GM21360 (cell line): ENCODE data around the gene RARG.
"Not testable (repeated sequence)": the region's sequence is repeated elsewhere in the genome, so short reads cannot be mapped to it uniquely, and the experiment has no call there.

Experiments used
- ATAC-seq: cut with Tn5 transposase; IDR thresholded peaks from one replicate; pipeline ENCODE4 v1.9.1; 2021; ENCODE audit warnings: mild to moderate bottlenecking, moderate library complexity; ENCODE audit not compliant: unreplicated experiment

The RARG gene

GRCh38 chr12:53193040-53193439, 39.0 kb downstream of the RARG start:
- no peak for ATAC-seq

GRCh38 chr12:53192531-53193021, 39.4 kb downstream of the RARG start:
- no peak for ATAC-seq

- no peak for ATAC-seq
Observed at GRCh38 chr12:53191885-53192530, 40.0 kb downstream of the RARG start.

GRCh38 chr12:53191096-53191884, 40.7 kb downstream of the RARG start:
- no peak for ATAC-seq

- ATAC-seq = no peak
Observed at GRCh38 chr12:53190108-53190729, 41.8 kb downstream of the RARG start.

- no peak for ATAC-seq
Observed at GRCh38 chr12:53187145-53187899, 44.7 kb downstream of the RARG start.

GRCh38 chr12:53186745-53187144, 45.3 kb downstream of the RARG start:
- ATAC-seq = no peak

- no peak for ATAC-seq
Observed at GRCh38 chr12:53185582-53186153, 46.3 kb downstream of the RARG start.

GRCh38 chr12:53184828-53185227, 47.2 kb downstream of the RARG start:
- ATAC-seq = no peak

GRCh38 chr12:53182903-53183302, 49.1 kb downstream of the RARG start:
- ATAC-seq = no peak

GRCh38 chr12:53181935-53182334, 50.1 kb downstream of the RARG start:
- no peak for ATAC-seq

GRCh38 chr12:53180931-53181645, 50.9 kb downstream of the RARG start:
- peak; percentile 44 for ATAC-seq

GRCh38 chr12:53180220-53180930, 51.6 kb downstream of the RARG start, which contains the start of the genes CSAD and ZNF740:
TSS of gene CSAD (minus strand) at chr12:53180925. CDS start at chr12:53173470, 7,455 bp downstream.
TSS of gene ZNF740 (plus strand) at chr12:53180722. CDS start at chr12:53181984, 1,262 bp downstream.
- peak; percentile 86 for ATAC-seq

GRCh38 chr12:53179687-53180219, 52.3 kb downstream of the RARG start:
- ATAC-seq = peak; percentile 25

GRCh38 chr12:53178803-53179202, 53.2 kb downstream of the RARG start:
- ATAC-seq = not testable (repeated sequence)

- not testable (repeated sequence) for ATAC-seq
Observed at GRCh38 chr12:53177447-53177846, 54.6 kb downstream of the RARG start.

- ATAC-seq = no peak
Observed at GRCh38 chr12:53176750-53177149, 55.3 kb downstream of the RARG start.

GRCh38 chr12:53174881-53175491, 57.0 kb downstream of the RARG start:
- no peak for ATAC-seq
